GM21619 (cell line): Measurements from ENCODE around the gene METAP2.

Experiments used
- ATAC-seq: cut with Tn5 transposase; IDR thresholded peaks from one replicate; pipeline ENCODE4 v1.9.1; 2021; ENCODE audit not compliant: unreplicated experiment

The METAP2 gene

GRCh38 chr12:95509300-95509699, 35.3 kb downstream of the METAP2 start:
- no peak for ATAC-seq

- no peak for ATAC-seq
Measured at GRCh38 chr12:95511977-95512376, 38.0 kb downstream of the METAP2 start.

- no peak for ATAC-seq
Measured at GRCh38 chr12:95513599-95513998, 39.6 kb downstream of the METAP2 start.

DNA sequence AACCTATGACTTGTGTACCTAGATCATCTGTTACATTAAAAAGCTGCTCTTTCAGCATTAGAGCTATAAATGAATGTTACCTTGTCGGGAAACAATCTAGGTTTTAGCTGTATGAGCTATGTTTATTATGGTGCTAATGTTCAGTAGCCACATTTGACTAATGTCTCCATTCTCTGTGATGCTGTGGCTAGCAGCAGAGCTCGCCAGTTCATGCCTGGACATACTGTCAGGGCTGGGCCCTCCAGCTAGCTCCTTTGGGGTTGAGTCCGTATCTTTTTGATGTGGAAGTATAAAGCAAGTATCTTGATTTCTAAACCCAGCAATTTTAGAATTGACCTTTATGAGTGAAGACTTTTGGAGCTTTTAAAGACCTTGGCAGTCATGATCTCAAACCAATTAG, 41.2 kb downstream of the METAP2 start:
- no peak for ATAC-seq

- ATAC-seq, result no peak
Measured at GRCh38 chr12:95516757-95517156, 42.8 kb downstream of the METAP2 start.

GRCh38 chr12:95517246-95517645, 43.3 kb downstream of the METAP2 start:
- no peak for ATAC-seq

DNA sequence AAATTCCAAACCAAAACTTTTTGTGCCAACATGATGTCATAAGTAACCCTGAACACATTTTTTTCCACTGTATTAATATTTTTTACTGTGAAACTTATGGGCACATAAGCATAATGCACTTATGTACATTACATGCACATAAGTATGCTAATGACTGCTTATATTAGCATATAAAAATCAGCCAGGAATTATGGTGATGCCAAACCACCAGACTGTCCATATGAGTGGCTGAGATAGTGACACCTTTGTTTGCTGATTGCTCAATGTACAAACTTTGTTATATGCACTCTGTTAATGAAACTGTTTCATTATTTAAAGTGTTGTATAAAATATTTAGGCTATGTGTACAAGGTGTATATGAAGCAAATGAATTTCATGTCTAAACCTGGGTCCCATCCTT, 45.0 kb downstream of the METAP2 start:
- no peak for ATAC-seq

DNA sequence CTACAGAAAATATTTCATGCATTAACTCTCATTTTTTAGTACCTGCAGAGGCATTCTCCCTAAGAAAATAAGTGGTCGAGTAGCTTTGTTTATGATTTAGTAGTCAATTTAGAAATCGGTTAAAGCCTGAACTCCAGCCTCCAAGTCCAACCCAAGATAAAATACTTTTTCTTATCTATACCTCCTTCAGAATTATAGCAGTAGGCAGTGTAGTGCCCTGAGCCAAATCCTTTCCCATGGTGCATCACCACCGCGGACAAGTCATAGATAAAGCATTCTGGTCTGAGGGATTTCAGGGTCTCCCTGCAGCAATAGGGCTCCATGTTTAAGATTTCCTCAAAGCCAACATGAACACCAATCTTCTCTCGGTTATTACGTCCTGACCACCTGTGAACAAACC, 46.9 kb downstream of the METAP2 start:
- ATAC-seq, result no peak

- no peak for ATAC-seq
Measured at GRCh38 chr12:95522692-95523091, 48.7 kb downstream of the METAP2 start.

- no peak for ATAC-seq
Measured at GRCh38 chr12:95528431-95528830, 54.5 kb downstream of the METAP2 start.

- ATAC-seq, result no peak
Measured at GRCh38 chr12:95529693-95530225, 55.8 kb downstream of the METAP2 start.

- ATAC-seq, result no peak
Measured at GRCh38 chr12:95532851-95533250, 58.9 kb downstream of the METAP2 start.

- no peak for ATAC-seq
Measured at GRCh38 chr12:95533985-95534384, 60.0 kb downstream of the METAP2 start.

DNA sequence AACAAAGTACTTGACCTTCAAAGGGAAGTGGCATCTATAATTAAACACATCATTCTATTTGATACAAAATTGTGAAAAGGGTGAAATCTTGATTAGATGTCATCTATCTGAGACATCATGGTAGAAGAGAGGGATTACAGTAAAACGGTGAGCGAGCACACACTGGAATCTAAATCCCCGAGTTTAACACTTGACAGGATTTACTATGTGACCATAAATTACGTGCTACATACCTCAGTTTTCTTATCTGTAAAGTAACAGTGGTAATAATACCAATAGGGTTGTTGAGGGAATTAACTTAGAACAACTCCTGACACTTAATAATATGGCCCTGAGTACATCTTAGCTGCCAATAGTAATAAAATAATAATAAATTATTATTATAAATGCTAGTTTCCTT, 64.1 kb downstream of the METAP2 start:
- no peak for ATAC-seq

DNA sequence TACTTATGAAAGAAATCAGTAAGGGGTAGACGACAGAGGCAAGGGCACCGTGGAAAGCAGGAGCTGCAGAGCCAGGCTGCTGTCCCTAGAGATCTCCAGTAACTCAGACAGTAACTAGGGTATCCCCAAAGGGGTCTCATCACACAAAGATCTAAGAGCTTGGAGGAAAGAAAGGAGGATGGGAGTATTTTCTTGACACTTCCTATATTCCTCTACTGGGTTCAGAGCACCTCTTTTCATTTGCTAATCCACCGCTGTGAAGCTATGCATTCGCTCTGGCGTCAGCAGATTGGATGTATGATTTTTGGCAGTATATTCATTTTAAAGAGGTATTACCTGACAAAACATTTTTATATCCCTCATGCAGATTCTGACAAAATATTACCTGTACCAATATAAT, 64.7 kb downstream of the METAP2 start:
- ATAC-seq, result no peak

- ATAC-seq, result no peak
Measured at GRCh38 chr12:95541436-95541835, 67.5 kb downstream of the METAP2 start.

DNA sequence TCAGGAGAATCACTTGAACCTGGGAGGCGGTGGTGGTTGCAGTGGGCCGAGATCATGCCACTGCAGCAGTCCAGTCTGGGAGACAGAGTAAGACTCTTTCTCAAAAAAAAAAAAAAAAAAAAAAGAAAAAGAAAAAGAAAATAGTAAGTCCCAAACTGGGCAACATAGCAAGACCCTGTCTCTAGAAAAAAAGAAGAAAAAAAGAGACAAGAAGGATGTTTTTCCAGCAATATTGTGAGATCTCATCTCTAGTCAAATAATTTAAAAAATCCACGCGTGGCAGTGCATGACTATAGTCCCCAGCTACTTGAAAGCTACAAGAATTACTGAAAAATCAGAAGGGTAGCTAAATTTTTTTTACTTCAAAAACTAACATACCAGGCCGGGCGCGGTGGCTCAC, 69.4 kb downstream of the METAP2 start:
- ATAC-seq, result no peak

DNA sequence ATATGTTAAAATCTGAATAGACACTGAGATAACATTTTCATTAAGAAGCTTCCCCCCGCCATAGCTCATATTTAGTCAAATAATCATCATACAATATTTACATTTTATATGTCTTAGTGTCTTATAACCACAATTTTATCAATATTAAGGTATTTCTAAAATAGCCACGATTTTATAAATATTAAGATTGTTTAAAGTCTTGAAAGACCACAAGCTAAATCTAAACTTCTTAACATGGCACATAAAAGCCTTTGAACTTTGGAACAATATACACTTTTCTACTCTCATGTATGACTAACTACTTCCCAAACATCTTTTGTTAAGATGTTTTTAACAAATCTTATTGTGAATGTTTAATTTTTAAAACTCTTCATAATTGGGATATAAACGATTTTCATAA, 70.8 kb downstream of the METAP2 start:
- no peak for ATAC-seq

GRCh38 chr12:95545303-95545702, 71.4 kb downstream of the METAP2 start:
- no peak for ATAC-seq

- ATAC-seq, result no peak
Measured at GRCh38 chr12:95545731-95546490, 72.0 kb downstream of the METAP2 start.

GRCh38 chr12:95546491-95546813, 72.5 kb downstream of the METAP2 start:
- ATAC-seq, result no peak

DNA sequence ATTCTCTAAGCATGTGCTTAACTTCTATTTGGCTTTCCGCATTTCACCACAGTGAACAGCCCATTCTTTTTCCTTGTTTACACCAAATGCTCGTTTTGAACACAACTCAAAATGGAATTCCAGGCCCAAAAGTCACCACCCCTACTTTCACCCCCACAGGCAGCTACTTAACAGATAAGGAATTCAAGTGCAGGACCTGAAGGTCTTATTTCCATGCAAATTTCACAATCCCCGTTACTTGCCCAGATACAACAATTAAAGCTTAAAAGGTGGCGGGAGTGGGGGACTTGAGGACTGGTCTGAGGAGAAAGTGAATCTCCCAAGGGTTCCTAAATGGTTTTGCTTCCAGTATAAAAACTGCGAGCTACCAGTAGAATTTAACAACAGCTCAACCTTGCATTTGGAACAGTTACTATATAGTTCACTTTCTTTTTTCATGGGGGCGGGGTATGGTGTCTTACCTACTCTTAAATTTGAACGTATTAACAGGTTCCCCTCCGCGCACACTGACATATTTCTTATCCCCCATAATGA, 73.6 kb downstream of the METAP2 start:
- no peak for ATAC-seq

DNA sequence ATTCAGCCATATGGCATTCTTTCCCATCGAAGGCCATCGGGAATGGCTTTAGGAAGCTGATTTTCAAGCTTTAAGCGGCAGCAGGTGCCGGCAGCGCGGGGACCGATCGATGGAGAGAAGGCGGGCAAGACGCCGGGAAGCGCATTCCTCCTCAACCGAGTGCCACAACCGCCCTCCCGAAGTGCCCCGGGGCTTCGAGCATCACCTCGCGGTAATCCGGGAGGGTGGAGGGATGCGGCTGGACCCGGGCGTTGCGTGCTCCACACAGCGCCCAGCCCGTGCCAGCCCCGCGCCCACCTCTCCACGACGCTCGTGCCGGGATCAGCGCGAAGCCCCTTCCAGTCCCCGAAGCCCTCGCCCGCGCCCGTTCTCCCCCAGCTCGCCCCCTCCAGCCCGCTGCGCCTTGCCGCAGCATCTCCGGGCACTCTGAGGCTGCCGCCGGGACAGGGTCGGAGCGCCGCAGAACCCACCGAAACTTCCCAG, 74.1 kb downstream of the METAP2 start:
- ATAC-seq, result no peak
